ENCODE measurements around the gene PLXNC1. TPM values are rescaled to one million over a fixed set of nuclear protein-coding genes. Genes with fewer than 3 reads are reported as not detected.

Gene PLXNC1
- total RNA-seq, 1 donor from 2014 or later = 7.2 TPM

GRCh38 chr12:94248582-94248981, 100.2 kb downstream of the PLXNC1 start:
- H3K4me1 Mint-ChIP-seq (ENCODE audit: low read depth) = peaks cover 29% of the 10 kb centered on the region
- DNase-seq (ENCODE audit: low spot score) = no peak
- no peak overlapping the region for H3K27ac Mint-ChIP-seq
- intact Hi-C loops (cut with micrococcal nuclease) = no loop called here
- H3K4me3 Mint-ChIP-seq (ENCODE audit: low read depth) = no peak overlapping the region
- H3K9me3 Mint-ChIP-seq = no peaks in the 10 kb centered on the region
- H3K27me3 Mint-ChIP-seq (ENCODE audit: low read depth) = no peaks in the 10 kb centered on the region
- peaks cover 57% of the 10 kb centered on the region for H3K36me3 Mint-ChIP-seq (ENCODE audit: low read depth)

- no peak overlapping the region for H3K4me3 Mint-ChIP-seq (ENCODE audit: low read depth)
- peaks cover 19% of the 10 kb centered on the region for H3K4me1 Mint-ChIP-seq (ENCODE audit: low read depth)
- no peak for DNase-seq (ENCODE audit: low spot score)
- no peak overlapping the region for H3K27ac Mint-ChIP-seq
- peaks cover 55% of the 10 kb centered on the region for H3K36me3 Mint-ChIP-seq (ENCODE audit: low read depth)
- no peaks in the 10 kb centered on the region for H3K27me3 Mint-ChIP-seq (ENCODE audit: low read depth)
- intact Hi-C loops (cut with micrococcal nuclease) = no loop called here
- H3K9me3 Mint-ChIP-seq = no peaks in the 10 kb centered on the region
Observed at GRCh38 chr12:94250130-94250529, 101.8 kb downstream of the PLXNC1 start.

- no peak overlapping the region for H3K4me3 Mint-ChIP-seq (ENCODE audit: low read depth)
- intact Hi-C loops (cut with micrococcal nuclease) = no loop called here
- H3K27me3 Mint-ChIP-seq (ENCODE audit: low read depth) = no peaks in the 10 kb centered on the region
- no peak for DNase-seq (ENCODE audit: low spot score)
- H3K27ac Mint-ChIP-seq = no peak overlapping the region
- peaks cover 2% of the 10 kb centered on the region for H3K4me1 Mint-ChIP-seq (ENCODE audit: low read depth)
- H3K36me3 Mint-ChIP-seq (ENCODE audit: low read depth) = peaks cover 47% of the 10 kb centered on the region
- H3K9me3 Mint-ChIP-seq = no peaks in the 10 kb centered on the region
Observed at GRCh38 chr12:94254270-94254669, 105.9 kb downstream of the PLXNC1 start.

GRCh38 chr12:94255006-94255405, 106.6 kb downstream of the PLXNC1 start:
- Mint-ChIP-seq H3K4me1 (ENCODE audit: low read depth) (peaks cover 2% of the 10 kb centered on the region), H3K36me3 (ENCODE audit: low read depth) (peaks cover 43% of the 10 kb centered on the region), H3K27ac (no peak overlapping the region), H3K9me3 (no peaks in the 10 kb centered on the region), H3K4me3 (ENCODE audit: low read depth) (no peak overlapping the region), H3K27me3 (ENCODE audit: low read depth) (no peaks in the 10 kb centered on the region)
- no peak for DNase-seq (ENCODE audit: low spot score)
- intact Hi-C loops (cut with micrococcal nuclease) = no loop called here

- H3K27me3 Mint-ChIP-seq (ENCODE audit: low read depth) = no peaks in the 10 kb centered on the region
- intact Hi-C loops (cut with micrococcal nuclease) = no loop called here
- no peak overlapping the region for H3K27ac Mint-ChIP-seq
- no peaks in the 10 kb centered on the region for H3K9me3 Mint-ChIP-seq
- peaks cover 2% of the 10 kb centered on the region for H3K4me1 Mint-ChIP-seq (ENCODE audit: low read depth)
- no peak overlapping the region for H3K4me3 Mint-ChIP-seq (ENCODE audit: low read depth)
- H3K36me3 Mint-ChIP-seq (ENCODE audit: low read depth) = peaks cover 41% of the 10 kb centered on the region
- no peak for DNase-seq (ENCODE audit: low spot score)
Observed at GRCh38 chr12:94255428-94255827, 107.1 kb downstream of the PLXNC1 start.

GRCh38 chr12:94258593-94258992, 110.2 kb downstream of the PLXNC1 start:
- H3K36me3 Mint-ChIP-seq (ENCODE audit: low read depth) = peaks cover 38% of the 10 kb centered on the region

GRCh38 chr12:94260017-94260416, 111.6 kb downstream of the PLXNC1 start:
- H3K4me3 Mint-ChIP-seq (ENCODE audit: low read depth) = no peak overlapping the region
- H3K27me3 Mint-ChIP-seq (ENCODE audit: low read depth) = no peaks in the 10 kb centered on the region
- no peaks in the 10 kb centered on the region for H3K9me3 Mint-ChIP-seq
- H3K27ac Mint-ChIP-seq = no peak overlapping the region
- peaks cover 43% of the 10 kb centered on the region for H3K36me3 Mint-ChIP-seq (ENCODE audit: low read depth)
- peaks cover 26% of the 10 kb centered on the region for H3K4me1 Mint-ChIP-seq (ENCODE audit: low read depth)
- DNase-seq (ENCODE audit: low spot score) = no peak
- intact Hi-C loops (cut with micrococcal nuclease) = no loop called here

More at GRCh38 chr12:94258593-94258992, 110.2 kb downstream of the PLXNC1 start:
- Mint-ChIP-seq H3K4me1 (ENCODE audit: low read depth) (peaks cover 18% of the 10 kb centered on the region), H3K27me3 (ENCODE audit: low read depth) (no peaks in the 10 kb centered on the region), H3K9me3 (no peaks in the 10 kb centered on the region), H3K27ac (no peak overlapping the region), H3K4me3 (ENCODE audit: low read depth) (no peak overlapping the region)
- intact Hi-C loops (cut with micrococcal nuclease) = no loop called here
- no peak for DNase-seq (ENCODE audit: low spot score)

- Mint-ChIP-seq H3K36me3 (ENCODE audit: low read depth) (peaks cover 45% of the 10 kb centered on the region), H3K9me3 (no peaks in the 10 kb centered on the region), H3K27ac (no peak overlapping the region), H3K4me1 (ENCODE audit: low read depth) (peaks cover 26% of the 10 kb centered on the region), H3K27me3 (ENCODE audit: low read depth) (no peaks in the 10 kb centered on the region), H3K4me3 (ENCODE audit: low read depth) (no peak overlapping the region)
- intact Hi-C loops (cut with micrococcal nuclease) = no loop called here
- DNase-seq (ENCODE audit: low spot score) = no peak
Observed at GRCh38 chr12:94260717-94261116, 112.3 kb downstream of the PLXNC1 start.

GRCh38 chr12:94261119-94261518, 112.7 kb downstream of the PLXNC1 start:
- peaks cover 26% of the 10 kb centered on the region for H3K4me1 Mint-ChIP-seq (ENCODE audit: low read depth)
- no peaks in the 10 kb centered on the region for H3K9me3 Mint-ChIP-seq
- H3K27ac Mint-ChIP-seq = no peak overlapping the region
- peaks cover 45% of the 10 kb centered on the region for H3K36me3 Mint-ChIP-seq (ENCODE audit: low read depth)
- no peak overlapping the region for H3K4me3 Mint-ChIP-seq (ENCODE audit: low read depth)
- no peaks in the 10 kb centered on the region for H3K27me3 Mint-ChIP-seq (ENCODE audit: low read depth)
- intact Hi-C loops (cut with micrococcal nuclease) = no loop called here
- DNase-seq (ENCODE audit: low spot score) = no peak

GRCh38 chr12:94261786-94262185, 113.4 kb downstream of the PLXNC1 start:
- peaks cover 45% of the 10 kb centered on the region for H3K36me3 Mint-ChIP-seq (ENCODE audit: low read depth)
- intact Hi-C loops (cut with micrococcal nuclease) = loop anchor here (1.0 to 2.0 kb wide), 4 partner anchors 53 to 197 kb away; partner anchors contain the start of genes CEP83 and PLXNC1
- H3K27me3 Mint-ChIP-seq (ENCODE audit: low read depth) = no peaks in the 10 kb centered on the region
- no peak for DNase-seq (ENCODE audit: low spot score)
- no peak overlapping the region for H3K4me3 Mint-ChIP-seq (ENCODE audit: low read depth)
- H3K9me3 Mint-ChIP-seq = no peaks in the 10 kb centered on the region
- peaks cover 28% of the 10 kb centered on the region for H3K4me1 Mint-ChIP-seq (ENCODE audit: low read depth)
- peak overlapping the region; percentile 91 for H3K27ac Mint-ChIP-seq

- peak; percentile 52 for DNase-seq (ENCODE audit: low spot score)
- H3K27ac Mint-ChIP-seq = peak overlapping the region; percentile 91
- peak overlapping the region; percentile 80 for H3K4me3 Mint-ChIP-seq (ENCODE audit: low read depth)
- H3K9me3 Mint-ChIP-seq = no peaks in the 10 kb centered on the region
- H3K27me3 Mint-ChIP-seq (ENCODE audit: low read depth) = no peaks in the 10 kb centered on the region
- intact Hi-C loops (cut with micrococcal nuclease) = loop anchor here (1.0 to 2.0 kb wide), 7 partner anchors 43 to 196 kb away; partner anchors contain the start of genes CEP83 and PLXNC1
- H3K4me1 Mint-ChIP-seq (ENCODE audit: low read depth) = peaks cover 31% of the 10 kb centered on the region
- H3K36me3 Mint-ChIP-seq (ENCODE audit: low read depth) = peaks cover 50% of the 10 kb centered on the region
Observed at GRCh38 chr12:94262228-94263010, 114.0 kb downstream of the PLXNC1 start.

- DNase-seq (ENCODE audit: low spot score) = peak; percentile 44
- peaks cover 38% of the 10 kb centered on the region for H3K4me1 Mint-ChIP-seq (ENCODE audit: low read depth)
- intact Hi-C loops (cut with micrococcal nuclease) = loop anchor here (1.0 to 2.0 kb wide), 5 partner anchors 42 to 196 kb away; partner anchors contain the start of gene CEP83
- H3K36me3 Mint-ChIP-seq (ENCODE audit: low read depth) = peaks cover 57% of the 10 kb centered on the region
- H3K4me3 Mint-ChIP-seq (ENCODE audit: low read depth) = peak overlapping the region; percentile 80
- H3K9me3 Mint-ChIP-seq = no peaks in the 10 kb centered on the region
- no peaks in the 10 kb centered on the region for H3K27me3 Mint-ChIP-seq (ENCODE audit: low read depth)
- peak overlapping the region; percentile 91 for H3K27ac Mint-ChIP-seq
Observed at GRCh38 chr12:94263011-94263811, 114.8 kb downstream of the PLXNC1 start.
